Measurements from ENCODE around the gene TBX1.

Gene TBX1

GRCh38 chr22:19759427-19760057, 1.0 kb upstream of the TBX1 start:
- Histone ChIP-seq H3K27me3 (ENCODE audit: insufficient read depth, poor library complexity, severe bottlenecking) (peaks cover 78% of the 10 kb centered on the region), H3K27ac (replicated peaks) (no peak overlapping the region), H3K4me3 (replicated peaks; ENCODE audit: insufficient read depth, low read length) (no peak overlapping the region)
- DNase-seq (ENCODE audit: low read depth in 1 of 2, low spot score in 1 of 2), result no peak
- TF ChIP-seq SPI1 (IDR thresholded peaks at IDR 0.05; ENCODE audit: borderline replicate concordance, low read depth) (no peak), GABPA (IDR thresholded peaks at IDR 0.05; ENCODE audit: low read depth) (no peak), POLR2AphosphoS5 (IDR thresholded peaks at IDR 0.05; ENCODE audit: low read depth) (no peak), CTCF (IDR thresholded peaks at IDR 0.05; ENCODE audit: insufficient read depth, low read length) (no peak)

GRCh38 chr22:19760951-19761724, 560 bp downstream of the TBX1 start:
- no peak for TF ChIP-seq SPI1 (IDR thresholded peaks at IDR 0.05; ENCODE audit: borderline replicate concordance, low read depth)
- no peak for TF ChIP-seq POLR2AphosphoS5 (IDR thresholded peaks at IDR 0.05; ENCODE audit: low read depth)
- TF ChIP-seq REST (IDR thresholded peaks at IDR 0.05; ENCODE audit: insufficient replicate concordance, low read depth), result no peak
- TF ChIP-seq GABPA (IDR thresholded peaks at IDR 0.05; ENCODE audit: low read depth), result no peak
- TF ChIP-seq CTCF (IDR thresholded peaks at IDR 0.05; ENCODE audit: insufficient read depth, low read length), result no peak
- H3K27me3 ChIP-seq (ENCODE audit: insufficient read depth, poor library complexity, severe bottlenecking), result peaks cover 73% of the 10 kb centered on the region
- H3K27ac ChIP-seq (replicated peaks), result no peak overlapping the region
- no peak overlapping the region for H3K4me3 ChIP-seq (replicated peaks; ENCODE audit: insufficient read depth, low read length)
- DNase-seq (ENCODE audit: low read depth in 1 of 2, low spot score in 1 of 2), result no peak

- no peak overlapping the region for H3K4me3 ChIP-seq (replicated peaks; ENCODE audit: insufficient read depth, low read length)
- H3K27me3 ChIP-seq (ENCODE audit: insufficient read depth, poor library complexity, severe bottlenecking), result peaks cover 69% of the 10 kb centered on the region
- no peak for DNase-seq (ENCODE audit: low read depth in 1 of 2, low spot score in 1 of 2)
- TF ChIP-seq GABPA (IDR thresholded peaks at IDR 0.05; ENCODE audit: low read depth) (no peak), POLR2AphosphoS5 (IDR thresholded peaks at IDR 0.05; ENCODE audit: low read depth) (no peak), REST (IDR thresholded peaks at IDR 0.05; ENCODE audit: insufficient replicate concordance, low read depth) (no peak), CTCF (IDR thresholded peaks at IDR 0.05; ENCODE audit: insufficient read depth, low read length) (no peak), SPI1 (IDR thresholded peaks at IDR 0.05; ENCODE audit: borderline replicate concordance, low read depth) (no peak)
- no peak overlapping the region for H3K27ac ChIP-seq (replicated peaks)
Observed at GRCh38 chr22:19761725-19762567, 1.4 kb downstream of the TBX1 start.

Measured in HL-60 (cell line).